Renal cortical epithelial cell (primary cell): ENCODE results near the gene OSBPL1A. TPM values are rescaled to one million over a fixed set of nuclear protein-coding genes. Genes with fewer than 3 reads are reported as not detected.
A peak's percentile ranks its signal among the peaks of the same experiment; 100 is the strongest.

Experiments
- DNase-seq: peaks from one replicate; pipeline ENCODE4 v3.0.0-alpha.2; 2011; ENCODE audit warnings: low read depth
- total RNA-seq: library from RNA; depleted of rRNA; stranded (reverse); fragments of >200 nt; gene quantifications from 2 replicates; pipeline ENCODE4 v1.2.3, GENCODE V29; 2014

OSBPL1A gene
- total RNA-seq, 1 donor from 2014 or later, result 35.1 TPM

DNA sequence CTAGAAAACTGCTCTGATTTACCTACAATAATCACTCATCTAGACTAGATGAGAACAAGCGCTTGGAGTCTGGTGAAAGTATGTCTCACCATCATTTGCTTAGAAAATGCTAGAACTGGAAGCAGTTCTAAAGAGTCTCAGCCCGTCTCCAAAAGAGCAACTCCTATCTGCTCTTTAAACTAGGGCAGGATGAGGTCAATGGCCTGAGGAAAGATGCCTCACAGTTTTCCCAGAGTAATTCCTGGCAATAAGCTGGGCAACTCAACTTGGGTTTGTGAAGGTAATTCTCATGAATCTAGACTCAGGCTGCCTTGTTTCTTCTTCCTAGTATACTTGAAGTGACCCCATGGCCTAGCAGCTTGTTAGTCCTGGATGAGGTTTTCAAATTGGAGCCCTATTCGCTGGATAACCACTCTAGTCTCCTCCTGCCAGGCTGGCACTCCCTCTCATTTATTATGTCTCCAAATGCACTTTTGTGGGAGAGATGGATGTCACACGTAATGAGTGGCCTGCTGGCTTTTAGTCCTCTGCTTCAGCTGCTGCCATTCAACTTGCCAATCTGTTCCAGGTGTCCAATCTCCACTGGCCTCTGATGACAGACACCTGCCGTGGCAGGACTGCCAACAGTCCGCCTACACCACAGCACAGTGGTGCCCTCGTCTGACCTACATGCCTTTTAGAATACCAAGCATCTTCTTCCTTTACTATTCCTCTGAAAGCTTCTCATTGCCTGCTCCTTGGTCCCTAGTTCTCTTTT is 177.9 kb downstream of the OSBPL1A start:
- DNase-seq, result no peak

- no peak for DNase-seq
Observed at GRCh38 chr18:24214913-24215312, 182.7 kb downstream of the OSBPL1A start.

DNA sequence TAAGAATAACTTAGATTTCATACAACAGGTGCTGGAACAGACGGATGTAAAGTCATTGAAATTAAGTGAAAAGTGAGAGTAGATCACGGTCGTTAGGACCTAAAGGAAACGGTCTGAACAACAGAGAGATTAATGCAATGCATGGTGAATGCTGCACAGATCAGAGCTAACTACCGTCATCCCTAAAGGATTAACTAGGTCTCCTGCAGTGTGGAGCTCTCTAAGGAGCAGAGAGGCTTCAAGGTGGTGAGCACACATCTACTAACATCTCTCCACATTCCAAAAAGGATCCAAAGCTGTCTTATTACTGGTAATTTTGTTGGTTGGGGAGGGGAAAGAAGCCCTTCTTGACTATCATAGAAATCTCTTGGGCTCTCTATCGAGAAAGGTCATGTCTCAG is 183.5 kb downstream of the OSBPL1A start:
- no peak for DNase-seq

GRCh38 chr18:24212939-24213338 is 184.7 kb downstream of the OSBPL1A start:
- peak; percentile 96 for DNase-seq

DNA sequence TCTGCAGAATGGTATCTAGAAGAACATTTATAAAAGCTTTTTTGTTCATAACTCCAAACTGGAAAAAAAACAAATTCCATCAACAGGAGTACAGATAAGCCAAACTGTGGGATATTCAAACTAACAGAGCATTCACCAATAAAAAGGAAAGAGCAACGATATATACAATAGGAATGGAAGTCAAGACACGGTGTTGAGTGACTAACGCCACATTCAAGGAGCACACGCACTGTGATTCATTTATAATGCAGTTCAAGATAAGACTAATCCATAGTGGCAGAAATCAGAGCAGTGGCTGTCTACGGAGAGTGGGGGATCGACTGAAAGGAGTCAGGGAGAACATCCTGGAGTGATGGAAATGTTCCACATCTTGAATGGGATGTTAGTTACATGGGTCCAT is 188.1 kb downstream of the OSBPL1A start:
- DNase-seq, result no peak

GRCh38 chr18:24208270-24209035 is 189.2 kb downstream of the OSBPL1A start:
- DNase-seq, result peak; percentile 67

DNA sequence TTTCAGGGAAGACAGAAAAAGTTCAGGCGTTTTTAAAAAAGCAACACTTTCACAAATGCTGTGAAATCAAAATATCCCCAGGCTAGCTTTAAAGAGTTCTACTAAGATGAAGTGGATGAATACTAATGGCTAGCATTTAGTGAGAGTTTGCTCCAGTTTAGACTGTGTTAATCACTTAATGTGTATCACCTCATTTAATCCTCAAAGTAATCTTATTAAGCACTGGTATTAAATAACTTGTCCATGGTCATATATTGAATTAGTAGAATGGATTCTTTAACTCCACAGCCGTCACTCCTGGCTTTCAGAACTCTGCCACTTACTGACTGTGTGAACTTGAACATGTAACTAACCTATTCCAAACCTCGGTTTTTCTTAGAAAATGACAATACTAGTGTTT is 192.7 kb downstream of the OSBPL1A start:
- peak; percentile 37 for DNase-seq

- no peak for DNase-seq
Observed at GRCh38 chr18:24201699-24202687, 195.6 kb downstream of the OSBPL1A start.

DNA sequence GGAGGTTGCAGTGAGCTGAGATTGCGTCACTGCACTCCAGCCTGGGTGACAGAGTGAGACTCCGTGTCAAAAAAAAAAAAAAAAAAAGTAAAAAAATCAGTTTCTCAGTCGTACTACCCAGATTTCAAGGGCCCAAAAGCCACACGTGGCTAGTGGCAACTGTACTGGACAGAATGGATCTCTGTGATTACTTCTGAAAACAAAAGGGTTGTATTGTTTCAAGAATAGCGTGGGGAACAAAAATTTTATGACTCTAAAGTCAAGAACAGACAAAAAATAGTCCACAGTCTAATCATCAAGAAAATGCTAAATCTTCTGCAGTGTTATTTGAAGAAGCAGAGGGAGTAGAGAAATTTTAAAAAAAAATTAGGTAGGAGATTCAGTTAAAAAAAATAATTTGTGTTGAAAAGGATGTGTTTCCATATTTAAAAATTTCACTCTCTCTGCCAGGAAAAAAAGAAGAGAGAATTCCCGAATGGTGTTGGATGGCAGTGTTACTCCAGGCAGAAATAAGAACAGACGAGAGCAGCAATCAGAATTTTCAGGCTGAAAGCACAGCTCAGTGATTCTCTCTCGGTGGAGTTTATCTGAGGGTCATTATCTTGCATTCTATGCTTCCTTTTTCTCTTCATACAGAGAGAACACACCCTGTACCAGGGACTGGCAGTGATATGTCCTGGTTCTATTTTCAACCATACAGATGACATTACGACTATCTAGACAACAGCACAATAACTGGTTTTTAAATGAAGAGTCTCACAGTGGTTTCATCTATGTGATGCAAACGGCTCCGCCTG is 196.9 kb downstream of the OSBPL1A start:
- no peak for DNase-seq

DNA sequence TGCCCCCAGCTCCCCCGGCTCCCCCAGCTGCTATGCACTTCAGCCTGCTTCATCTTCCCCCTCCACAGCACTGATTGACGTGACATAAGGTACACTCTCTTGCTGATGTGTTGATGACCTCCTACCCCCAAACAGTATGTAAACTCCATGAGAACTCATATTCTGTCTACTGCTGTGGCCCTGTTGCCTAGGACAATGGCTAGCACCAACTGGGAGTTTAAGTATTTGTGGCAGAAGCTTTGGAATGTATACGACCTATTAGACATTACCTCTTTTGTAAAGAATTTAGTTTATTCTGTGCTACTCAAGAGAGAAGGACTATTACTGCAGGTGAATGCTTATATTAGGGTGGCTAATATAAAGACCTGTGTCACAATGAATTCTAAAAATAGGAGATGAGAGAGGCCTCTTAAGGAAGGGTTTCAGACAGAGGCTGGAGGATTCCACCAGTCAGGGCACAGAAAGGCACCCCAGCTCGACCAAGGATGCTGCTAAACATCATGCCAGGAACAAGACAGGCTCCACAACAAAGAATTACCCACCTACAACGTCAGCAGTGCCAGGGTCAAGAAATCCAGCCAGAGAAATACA is 198.2 kb downstream of the OSBPL1A start:
- DNase-seq, result no peak

GRCh38 chr18:24198461-24198860 is 199.2 kb downstream of the OSBPL1A start:
- DNase-seq, result no peak

GRCh38 chr18:24197412-24197811 is 200.2 kb downstream of the OSBPL1A start:
- DNase-seq, result no peak

DNA sequence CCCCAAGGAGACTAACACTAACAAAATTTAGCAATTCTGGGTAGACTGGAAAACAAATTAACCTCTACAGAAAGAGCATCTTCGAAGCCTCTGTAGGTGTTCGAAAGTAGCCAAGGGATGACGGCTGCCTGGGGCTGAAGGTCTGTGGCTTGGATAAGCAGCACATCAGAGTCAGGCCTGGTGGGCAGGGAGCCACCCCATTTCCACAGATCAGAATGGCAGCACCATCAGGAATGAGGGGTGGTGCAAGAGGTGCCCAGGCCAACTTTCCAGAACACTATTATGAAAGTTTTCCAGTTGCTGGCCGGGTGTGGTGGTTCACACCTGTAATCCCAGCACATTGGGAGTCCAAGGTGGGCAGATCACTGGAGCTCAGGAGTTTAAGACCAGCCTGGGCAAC is 200.9 kb downstream of the OSBPL1A start:
- DNase-seq, result no peak

GRCh38 chr18:24195296-24196053 is 202.1 kb downstream of the OSBPL1A start:
- DNase-seq, result no peak

DNA sequence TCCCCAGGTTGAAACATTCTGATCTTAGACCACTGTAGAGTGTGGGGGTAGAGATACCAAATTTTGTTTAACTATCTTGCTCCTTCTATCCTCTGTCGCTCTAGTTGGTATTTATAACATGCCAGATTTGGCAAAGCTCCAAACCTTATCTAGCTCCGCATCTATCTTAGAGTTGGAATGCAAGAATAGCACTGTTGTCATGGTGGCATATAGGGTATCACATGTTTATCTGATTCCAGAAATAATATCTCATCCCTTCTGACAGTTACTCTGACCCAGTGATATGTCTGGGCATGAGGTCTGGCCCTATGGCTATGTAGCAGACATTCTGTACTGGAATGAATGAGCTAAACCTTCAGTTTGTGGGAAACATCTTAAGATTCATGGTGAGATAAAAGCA is 207.0 kb downstream of the OSBPL1A start:
- DNase-seq, result no peak

DNA sequence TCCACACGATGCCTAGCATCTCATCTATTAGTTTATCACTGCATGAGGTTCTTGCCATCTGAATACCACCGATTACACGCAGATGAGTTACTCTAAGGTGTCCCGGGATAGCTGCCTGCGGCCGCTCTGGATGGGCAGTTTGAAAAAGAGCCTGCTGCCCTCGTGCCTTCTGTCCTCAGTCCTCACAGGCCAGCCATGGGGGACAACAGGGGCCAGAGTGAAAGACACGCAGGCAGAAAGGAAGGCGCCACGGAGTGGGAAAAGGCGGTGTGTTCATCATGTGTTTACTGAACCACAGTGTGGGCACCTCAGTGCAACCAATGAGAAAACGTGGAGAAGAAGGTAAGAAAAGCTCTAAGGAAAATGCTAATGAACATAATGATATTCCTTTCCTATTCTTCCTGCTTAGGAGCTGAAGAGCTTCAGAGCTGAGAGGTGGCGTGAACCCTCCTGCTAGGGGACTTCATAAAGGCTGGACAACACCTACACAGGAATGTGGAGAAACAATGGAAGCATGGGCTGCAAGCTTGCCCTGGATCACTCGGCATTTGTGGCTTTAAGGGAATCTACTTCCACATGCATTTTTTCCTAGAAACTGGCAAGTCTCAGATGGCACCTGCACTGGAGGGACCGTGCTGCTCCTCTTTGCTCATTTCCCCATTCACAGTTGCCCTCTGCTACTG is 207.8 kb downstream of the OSBPL1A start:
- DNase-seq, result no peak

DNA sequence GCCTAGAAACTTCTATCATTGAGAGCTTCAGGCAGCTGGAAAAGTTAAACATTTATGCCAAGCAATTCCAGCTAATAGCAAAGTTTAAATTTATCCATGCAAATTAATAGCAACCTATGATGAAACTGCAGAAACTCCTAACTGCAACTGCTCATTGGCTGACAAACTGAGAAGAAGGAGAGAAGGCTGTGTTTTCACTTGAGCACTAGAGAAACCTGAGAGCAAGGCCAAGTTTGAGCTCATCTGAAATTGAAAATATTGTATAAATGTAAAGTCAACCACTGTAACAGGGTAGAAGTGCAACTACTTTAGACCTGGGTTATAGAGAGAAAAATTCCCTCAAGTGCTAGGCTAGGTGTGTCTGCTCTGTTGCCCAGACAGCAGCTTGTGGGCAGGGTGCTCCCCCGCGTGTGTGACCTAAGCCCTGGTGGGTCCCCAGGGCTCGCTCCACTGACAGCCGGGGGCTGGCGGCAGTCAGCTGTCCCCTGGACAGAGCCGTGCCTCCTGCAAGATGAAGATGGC is 208.6 kb downstream of the OSBPL1A start:
- peak; percentile 63 for DNase-seq

DNA sequence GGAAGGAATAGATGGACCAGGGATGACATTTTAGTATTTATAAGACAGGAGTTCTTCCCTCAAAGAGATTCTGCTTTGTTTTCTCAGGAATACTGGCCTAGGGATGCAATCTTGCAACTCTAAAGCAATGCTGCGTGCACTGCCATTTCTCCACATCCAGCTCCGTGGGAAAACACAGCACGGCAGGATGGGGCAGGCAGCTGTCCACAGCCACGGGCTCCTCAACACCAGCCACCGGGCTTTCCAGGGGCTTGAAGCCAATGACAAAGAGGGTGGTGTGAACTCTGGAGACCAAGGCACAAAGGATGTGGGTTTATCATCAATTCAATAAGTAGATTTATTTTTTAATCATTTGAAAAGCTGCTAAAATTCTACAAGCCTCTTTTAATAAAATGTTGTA is 209.5 kb downstream of the OSBPL1A start:
- no peak for DNase-seq

DNA sequence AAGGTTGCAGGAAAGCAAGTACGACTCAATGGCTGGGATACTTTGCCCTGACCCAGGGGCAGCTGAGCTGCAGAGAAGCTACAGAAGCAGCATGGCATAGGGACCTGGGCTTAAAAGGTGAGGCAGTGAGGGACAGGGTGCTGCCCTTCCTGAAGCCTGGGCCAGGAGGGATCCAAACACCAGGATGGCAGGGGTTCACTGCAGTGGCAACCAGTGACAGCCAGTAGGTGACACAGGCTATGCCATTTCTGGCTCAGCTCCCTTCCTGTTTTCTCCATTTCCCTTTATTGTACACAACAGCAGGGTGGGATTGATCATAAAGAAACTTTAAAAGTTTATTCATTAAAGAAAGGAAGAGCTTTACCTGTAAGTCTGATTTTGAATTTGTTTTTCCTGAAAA is 209.9 kb downstream of the OSBPL1A start:
- no peak for DNase-seq
